HPDE6-E6E7 (cell line): ENCODE results near the gene DAP.
A peak's percentile ranks its signal among the peaks of the same experiment; 100 is the strongest.
"Not testable (repeated sequence)": the region's sequence is repeated elsewhere in the genome, so short reads cannot be mapped to it uniquely, and the experiment has no call there.

Experiments
- DNase-seq: peaks from one replicate; pipeline ENCODE4 v3.0.0; 2011; ENCODE audit warnings: missing footprints; ENCODE audit errors: extremely low spot score

DAP gene

GRCh38 chr5:10633271-10634049 is 127.6 kb downstream of the DAP start:
- DNase-seq, result no peak

- no peak for DNase-seq
Measured at GRCh38 chr5:10632110-10632761, 128.8 kb downstream of the DAP start.

- DNase-seq, result no peak
Measured at GRCh38 chr5:10631316-10631996, 129.6 kb downstream of the DAP start.

- DNase-seq, result not testable (repeated sequence)
Measured at GRCh38 chr5:10630744-10631143, 130.3 kb downstream of the DAP start.

- DNase-seq, result peak; percentile 82
Measured at GRCh38 chr5:10630126-10630525, 130.9 kb downstream of the DAP start.

- DNase-seq, result no peak
Measured at GRCh38 chr5:10629682-10630081, 131.4 kb downstream of the DAP start.
